H1 (cell line): ENCODE data around the gene MYO1A.
"Not testable (repeated sequence)": the region's sequence is repeated elsewhere in the genome, so short reads cannot be mapped to it uniquely, and the experiment has no call there.

Experiments used
- POLR2AphosphoS5 ChIP-seq: IDR thresholded peaks from 2 replicates; pipeline ENCODE4 v1.6.1; 2011; ENCODE audit warnings: low read depth, low read length
- SIN3A ChIP-seq, 2 experiments: IDR thresholded peaks in 1 of 2; conservative IDR thresholded peaks in 1 of 2; 2 replicates each; pipeline ENCODE4 v1.6.1; 2011 to 2012; ENCODE audit warnings: low read length in 2 of 2, improper control_type of control experiment in 1 of 2, low read depth in 1 of 2, mild to moderate bottlenecking in 1 of 2
- TBP ChIP-seq: IDR thresholded peaks from 2 replicates; pipeline ENCODE4 v1.6.1; 2011; ENCODE audit warnings: low read depth, low read length, improper control_type of control experiment

- TF ChIP-seq TBP; POLR2AphosphoS5; SIN3A (conservative IDR thresholded peaks at IDR 0.05 in 1 of 2, IDR thresholded peaks at IDR 0.05 in 1 of 2; ENCODE audit: low read depth in 1 of 2, low read length in 2 of 2): not testable (repeated sequence)
Measured at GRCh38 chr12:56985714-56986113, 64.2 kb downstream of the MYO1A start.
